ENCODE data around the gene SYCE1.

Gene SYCE1

DNA sequence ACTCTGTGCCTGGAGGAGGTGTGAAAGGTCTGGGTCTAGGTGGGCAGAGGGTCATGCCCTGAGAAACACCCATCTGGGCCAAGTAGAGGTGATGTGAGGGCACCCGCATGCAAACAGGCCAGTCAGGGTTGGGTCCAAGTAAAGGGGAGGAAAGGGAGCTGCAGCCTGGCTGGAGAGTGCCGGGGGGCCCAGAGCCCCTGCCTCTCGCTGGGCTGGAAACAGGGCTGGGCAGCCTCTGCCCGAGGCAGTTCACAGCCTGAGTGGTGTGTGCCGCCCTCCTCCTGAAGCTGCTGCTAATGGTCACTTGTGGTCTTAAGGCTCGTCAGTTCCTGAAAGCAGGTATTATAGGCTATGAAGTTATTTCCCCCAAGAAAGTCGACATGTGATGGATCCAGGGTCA is 31.0 kb downstream of the SYCE1 start:
- H4K20me1 ChIP-seq (ENCODE audit: insufficient read depth): no peaks in the 10 kb centered on the region
- no peak overlapping the region for H3K27ac ChIP-seq
- no peak overlapping the region for H3K9ac ChIP-seq
- H3K79me2 ChIP-seq (ENCODE audit: insufficient read depth, low read depth): no peaks in the 10 kb centered on the region
- TF ChIP-seq, protein P1, sequence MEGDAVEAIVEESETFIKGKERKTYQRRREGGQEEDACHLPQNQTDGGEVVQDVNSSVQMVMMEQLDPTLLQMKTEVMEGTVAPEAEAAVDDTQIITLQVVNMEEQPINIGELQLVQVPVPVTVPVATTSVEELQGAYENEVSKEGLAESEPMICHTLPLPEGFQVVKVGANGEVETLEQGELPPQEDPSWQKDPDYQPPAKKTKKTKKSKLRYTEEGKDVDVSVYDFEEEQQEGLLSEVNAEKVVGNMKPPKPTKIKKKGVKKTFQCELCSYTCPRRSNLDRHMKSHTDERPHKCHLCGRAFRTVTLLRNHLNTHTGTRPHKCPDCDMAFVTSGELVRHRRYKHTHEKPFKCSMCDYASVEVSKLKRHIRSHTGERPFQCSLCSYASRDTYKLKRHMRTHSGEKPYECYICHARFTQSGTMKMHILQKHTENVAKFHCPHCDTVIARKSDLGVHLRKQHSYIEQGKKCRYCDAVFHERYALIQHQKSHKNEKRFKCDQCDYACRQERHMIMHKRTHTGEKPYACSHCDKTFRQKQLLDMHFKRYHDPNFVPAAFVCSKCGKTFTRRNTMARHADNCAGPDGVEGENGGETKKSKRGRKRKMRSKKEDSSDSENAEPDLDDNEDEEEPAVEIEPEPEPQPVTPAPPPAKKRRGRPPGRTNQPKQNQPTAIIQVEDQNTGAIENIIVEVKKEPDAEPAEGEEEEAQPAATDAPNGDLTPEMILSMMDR (conservative IDR thresholded peaks at IDR 0.05; ENCODE audit: low read depth, low read length): no peak
- peaks cover 9% of the 10 kb centered on the region; the same call in 1 of the 2 replicates for H3K27me3 ChIP-seq (ENCODE audit: insufficient read depth, low read depth)
- H2AFZ ChIP-seq (ENCODE audit: low read depth): no peak overlapping the region
- H3K36me3 ChIP-seq (ENCODE audit: insufficient read depth): no peaks in the 10 kb centered on the region
- no peak overlapping the region for H3K4me3 ChIP-seq (IDR thresholded peaks at IDR 0.05; ENCODE audit: insufficient read depth, low read depth, low read length)
- H3K4me1 ChIP-seq (ENCODE audit: low read depth, poor library complexity, severe bottlenecking): no peaks in the 10 kb centered on the region
- H3K4me2 ChIP-seq: no peak overlapping the region

DNA sequence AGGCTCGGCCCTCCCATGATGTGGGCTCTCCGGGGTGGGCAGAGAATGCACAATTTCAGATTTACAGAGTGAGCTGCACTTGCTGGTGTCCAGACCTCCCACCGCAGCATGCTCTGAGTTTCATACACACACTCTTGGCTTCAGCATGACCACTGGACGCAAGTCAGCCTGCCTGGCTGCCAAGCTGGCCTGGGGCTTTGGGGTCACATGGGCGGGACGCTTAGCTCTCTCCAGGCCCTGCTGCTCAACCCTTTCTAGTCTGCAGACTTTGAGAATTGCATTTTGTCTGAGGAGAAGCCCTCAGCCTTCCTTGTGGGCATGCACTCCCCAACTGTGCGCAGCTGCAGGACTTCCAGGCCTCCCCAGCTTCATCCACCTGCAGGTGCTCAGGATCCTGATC is 32.5 kb downstream of the SYCE1 start:
- Histone ChIP-seq H3K4me1 (ENCODE audit: low read depth, poor library complexity, severe bottlenecking) (no peaks in the 10 kb centered on the region), H3K4me3 (IDR thresholded peaks at IDR 0.05; ENCODE audit: insufficient read depth, low read depth, low read length) (no peak overlapping the region), H3K79me2 (ENCODE audit: insufficient read depth, low read depth) (no peaks in the 10 kb centered on the region), H2AFZ (ENCODE audit: low read depth) (no peak overlapping the region), H3K36me3 (ENCODE audit: insufficient read depth) (no peaks in the 10 kb centered on the region), H3K9ac (no peak overlapping the region), H3K27ac (no peak overlapping the region), H4K20me1 (ENCODE audit: insufficient read depth) (no peaks in the 10 kb centered on the region), H3K27me3 (ENCODE audit: insufficient read depth, low read depth) (peaks cover 9% of the 10 kb centered on the region; the same call in 1 of the 2 replicates), H3K4me2 (no peak overlapping the region)
- TF ChIP-seq, protein P1 (conservative IDR thresholded peaks at IDR 0.05; ENCODE audit: low read depth, low read length): no peak

DNA sequence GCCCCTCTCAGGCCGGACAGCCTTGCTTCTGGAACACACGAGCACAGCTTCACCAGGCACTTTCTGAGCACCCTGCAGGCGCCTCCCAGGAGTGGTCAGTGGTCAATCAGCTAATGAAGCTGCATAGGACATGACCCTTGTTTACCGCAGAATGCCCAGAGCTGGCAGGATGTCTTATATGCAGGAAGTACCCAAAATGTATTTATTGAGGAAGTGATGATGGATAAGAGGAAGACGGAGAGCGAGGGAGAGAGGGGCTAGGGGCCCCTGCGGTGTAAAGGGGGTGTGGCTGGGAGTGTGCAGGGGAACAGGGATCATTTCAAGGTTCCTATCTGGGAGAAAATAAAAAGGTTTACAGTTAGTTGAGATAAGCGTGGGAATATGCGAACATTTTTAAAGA is 34.9 kb downstream of the SYCE1 start:
- Histone ChIP-seq H2AFZ (ENCODE audit: low read depth) (no peak overlapping the region), H3K79me2 (ENCODE audit: insufficient read depth, low read depth) (no peaks in the 10 kb centered on the region), H3K4me3 (IDR thresholded peaks at IDR 0.05; ENCODE audit: insufficient read depth, low read depth, low read length) (no peak overlapping the region), H3K36me3 (ENCODE audit: insufficient read depth) (no peaks in the 10 kb centered on the region), H3K27ac (no peak overlapping the region), H3K4me1 (ENCODE audit: low read depth, poor library complexity, severe bottlenecking) (no peaks in the 10 kb centered on the region), H3K4me2 (no peak overlapping the region), H3K9ac (no peak overlapping the region), H3K27me3 (ENCODE audit: insufficient read depth, low read depth) (peaks cover 9% of the 10 kb centered on the region; the same call in 1 of the 2 replicates), H4K20me1 (ENCODE audit: insufficient read depth) (no peaks in the 10 kb centered on the region)
- TF ChIP-seq, protein P1 (conservative IDR thresholded peaks at IDR 0.05; ENCODE audit: low read depth, low read length): no peak

DNA sequence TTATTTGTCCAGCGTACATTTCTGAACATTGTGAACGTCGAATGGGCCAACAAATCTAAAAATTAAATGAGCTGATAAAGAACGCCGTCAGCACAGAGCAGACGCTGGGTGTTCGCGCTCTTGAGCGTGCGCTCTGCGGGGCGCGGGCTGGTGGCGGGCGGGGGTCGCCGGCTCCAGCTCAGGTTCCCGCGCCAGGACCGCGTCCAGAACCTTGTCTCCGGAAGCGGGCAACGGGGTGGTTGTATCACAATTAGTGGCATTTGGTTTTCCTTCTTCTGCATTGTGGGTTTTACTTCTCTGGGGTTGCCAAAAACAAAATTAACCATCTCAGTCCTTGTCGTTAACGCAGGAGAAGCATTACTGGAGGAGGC is 35.8 kb downstream of the SYCE1 start:
- Histone ChIP-seq H3K4me1 (ENCODE audit: low read depth, poor library complexity, severe bottlenecking) (no peaks in the 10 kb centered on the region), H3K36me3 (ENCODE audit: insufficient read depth) (no peaks in the 10 kb centered on the region), H3K27ac (no peak overlapping the region), H3K27me3 (ENCODE audit: insufficient read depth, low read depth) (peaks cover 9% of the 10 kb centered on the region; the same call in 1 of the 2 replicates), H3K4me3 (IDR thresholded peaks at IDR 0.05; ENCODE audit: insufficient read depth, low read depth, low read length) (no peak overlapping the region), H3K4me2 (no peak overlapping the region), H3K9ac (no peak overlapping the region), H3K79me2 (ENCODE audit: insufficient read depth, low read depth) (no peaks in the 10 kb centered on the region), H4K20me1 (ENCODE audit: insufficient read depth) (no peaks in the 10 kb centered on the region), H2AFZ (ENCODE audit: low read depth) (no peak overlapping the region)
- TF ChIP-seq, protein P1 (conservative IDR thresholded peaks at IDR 0.05; ENCODE audit: low read depth, low read length): no peak

Data from KMS-11 (cell line).